Subcutaneous preadipocyte (primary cell): ENCODE data around the gene HRG. TPM values are rescaled to one million over a fixed set of nuclear protein-coding genes. Genes with fewer than 3 reads are reported as not detected.

Source experiments
- small RNA-seq: library from RNA; depleted of rRNA; stranded (forward); fragments of <200 nt; gene quantifications from one replicate; pipeline ENCODE3, GENCODE V24; 2012
- total RNA-seq: library from RNA; depleted of rRNA; stranded (reverse); fragments of >200 nt; gene quantifications from 2 replicates; pipeline ENCODE4 v1.2.3, GENCODE V29; 2012

Gene HRG, protein sequence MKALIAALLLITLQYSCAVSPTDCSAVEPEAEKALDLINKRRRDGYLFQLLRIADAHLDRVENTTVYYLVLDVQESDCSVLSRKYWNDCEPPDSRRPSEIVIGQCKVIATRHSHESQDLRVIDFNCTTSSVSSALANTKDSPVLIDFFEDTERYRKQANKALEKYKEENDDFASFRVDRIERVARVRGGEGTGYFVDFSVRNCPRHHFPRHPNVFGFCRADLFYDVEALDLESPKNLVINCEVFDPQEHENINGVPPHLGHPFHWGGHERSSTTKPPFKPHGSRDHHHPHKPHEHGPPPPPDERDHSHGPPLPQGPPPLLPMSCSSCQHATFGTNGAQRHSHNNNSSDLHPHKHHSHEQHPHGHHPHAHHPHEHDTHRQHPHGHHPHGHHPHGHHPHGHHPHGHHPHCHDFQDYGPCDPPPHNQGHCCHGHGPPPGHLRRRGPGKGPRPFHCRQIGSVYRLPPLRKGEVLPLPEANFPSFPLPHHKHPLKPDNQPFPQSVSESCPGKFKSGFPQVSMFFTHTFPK
- total RNA-seq: not detected in 2 replicates

DNA sequence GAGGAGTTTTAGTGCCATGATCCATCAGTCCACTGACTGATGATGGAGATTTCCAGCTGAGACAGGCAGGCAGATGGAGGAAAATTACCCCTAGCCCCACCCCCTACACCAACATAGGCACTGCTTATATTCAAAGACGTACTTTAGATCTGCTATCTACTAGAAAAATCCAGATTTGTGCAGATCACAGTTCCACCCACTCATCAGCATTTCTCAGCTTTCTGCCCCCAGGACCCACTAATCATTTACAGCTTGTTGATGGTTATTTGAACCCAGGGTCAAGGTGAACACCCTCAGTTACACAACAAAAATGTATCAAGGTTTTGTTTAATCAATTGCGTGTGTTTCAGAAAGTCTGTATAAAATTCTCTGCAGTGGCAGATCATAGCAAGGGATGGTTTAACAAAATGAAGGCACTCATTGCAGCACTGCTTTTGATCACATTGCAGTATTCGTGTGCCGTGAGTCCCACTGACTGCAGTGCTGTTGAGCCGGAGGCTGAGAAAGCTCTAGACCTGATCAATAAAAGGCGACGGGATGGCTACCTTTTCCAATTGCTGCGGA lies at the start of gene HRG:
TSS of gene HRG (plus strand) at position 390 of the 564 bp plus-strand sequence. CDS start at position 408, 18 bp downstream.

DNA sequence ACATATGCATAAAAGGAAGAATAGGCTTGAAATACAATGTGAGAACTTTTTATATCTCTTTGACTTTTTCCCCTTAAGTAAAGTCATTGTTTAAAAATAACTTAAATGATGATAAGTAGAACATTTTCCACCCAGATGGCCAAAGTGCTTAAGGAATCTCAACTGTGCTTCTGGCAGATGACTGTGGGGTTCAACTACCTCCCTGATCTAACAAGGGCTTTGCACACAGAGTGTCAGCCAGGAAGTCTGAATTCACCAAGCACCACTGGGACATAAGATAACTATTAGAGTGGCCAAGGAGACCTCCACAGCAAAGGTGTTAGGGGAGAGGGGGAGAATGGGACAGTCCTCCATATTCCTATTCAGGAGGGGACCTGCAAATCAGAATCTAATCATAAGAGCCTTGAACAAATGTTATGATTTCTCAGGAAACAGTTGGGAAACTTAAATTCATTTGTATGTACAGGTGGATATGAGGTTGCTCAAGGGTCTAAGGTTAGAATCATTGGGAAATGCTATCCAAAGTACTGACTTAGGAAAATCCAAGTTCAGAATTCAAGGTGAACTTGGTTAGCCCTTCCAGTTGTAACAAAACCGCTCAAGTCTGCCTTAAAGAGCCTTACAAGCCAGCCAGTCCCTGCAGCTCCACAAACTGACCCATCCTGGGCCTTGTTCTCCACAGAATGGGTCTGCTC lies 25.9 kb upstream of the HRG start, which contains the start of gene FETUB:
TSS of gene FETUB (plus strand) at position 622 of the 695 bp plus-strand sequence. CDS start at position 684, 62 bp downstream.

DNA sequence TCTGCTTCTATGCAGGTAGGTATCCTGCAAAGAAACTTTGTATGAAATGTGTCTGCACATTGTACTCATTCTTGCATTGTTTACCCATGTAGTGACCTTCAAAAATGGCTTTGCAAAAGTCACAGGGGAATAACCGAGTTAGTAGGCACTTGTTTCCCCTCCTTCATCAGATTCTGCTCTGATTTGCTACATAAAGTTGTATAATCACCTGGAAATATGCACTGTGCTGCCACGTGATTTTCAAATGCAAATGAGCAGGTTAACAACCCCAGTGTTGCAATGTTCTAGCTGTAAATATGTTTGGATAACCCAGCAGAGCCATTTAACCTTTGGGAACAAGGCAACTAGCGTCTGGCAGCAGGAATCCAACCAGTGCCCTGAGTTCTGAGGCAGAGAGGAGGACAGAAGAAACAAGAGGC lies 51.2 kb downstream of the HRG start, which contains the start of gene KNG1:
TSS of gene KNG1 (plus strand) at position 321 of the 419 bp plus-strand sequence. CDS start 184 bp downstream, outside the sequence.

Small RNA genes lying within 50 kb of the gene (small RNA-seq; reads per million reads assigned to genes)
- not detected for gene RF00017

Other genes with a start within 250 kb of the HRG start
- 1.8 and 2.3 TPM in 2 replicates for gene CRYGS, start 121.6 kb upstream of the HRG start, total RNA-seq
- 14.7 and 19.7 TPM in 2 replicates for gene TBCCD1, start 98.7 kb upstream of the HRG start, total RNA-seq
- gene DNAJB11, start 95.3 kb upstream of the HRG start, total RNA-seq: 26.1 and 37.9 TPM in 2 replicates
- not detected in 2 replicates for gene AHSG, start 53.0 kb upstream of the HRG start, total RNA-seq
- not detected in 2 replicates for gene FETUB, start 25.6 kb upstream of the HRG start, total RNA-seq
- gene KNG1, start 51.3 kb downstream of the HRG start, total RNA-seq: not detected in 2 replicates
- 344 and 390 TPM in 2 replicates for gene EIF4A2, start 117.6 kb downstream of the HRG start, total RNA-seq
- 24.3 and 38.5 TPM in 2 replicates for gene RFC4, start 140.5 kb downstream of the HRG start, total RNA-seq
- not detected in 2 replicates for gene ADIPOQ, start 176.7 kb downstream of the HRG start, total RNA-seq